Neutrophil (primary cell): ENCODE results near the gene ATG12.
A peak's percentile ranks its signal among the peaks of the same experiment; 100 is the strongest.
"Not testable (repeated sequence)": the region's sequence is repeated elsewhere in the genome, so short reads cannot be mapped to it uniquely, and the experiment has no call there.

ENCODE experiments used
- H3K27ac ChIP-seq: fragments of 200-600 bp; sonication (generic); 2 replicates; pipeline ENCODE4 v1.5.1; 2016; ENCODE audit warnings: mild to moderate bottlenecking, moderate library complexity
- H3K27me3 ChIP-seq: fragments of 200-600 bp; sonication (generic); 2 replicates; pipeline ENCODE4 v1.6.0; 2016; ENCODE audit warnings: mild to moderate bottlenecking
- H3K36me3 ChIP-seq: fragments of 200-600 bp; sonication (generic); 2 replicates; pipeline ENCODE4 v1.5.1; 2017
- H3K4me1 ChIP-seq, 2 experiments: fragments of 200-600 bp in 1 of 2; sonication (generic) in 1 of 2; 1 replicate in 1 of 2; 2 replicates in 1 of 2; pipeline versions ENCODE4 v1.5.1 to v1.6.1; 2013 to 2016; ENCODE audit warnings: low read depth in 1 of 2, low read length in 1 of 2, mild to moderate bottlenecking in 1 of 2, moderate library complexity in 1 of 2; ENCODE audit not compliant: control insufficient read depth in 1 of 2, insufficient read depth in 1 of 2
- H3K4me3 ChIP-seq, 2 experiments: fragments of 200-600 bp in 1 of 2; sonication (generic) in 1 of 2; 1 replicate in 1 of 2; 2 replicates in 1 of 2; pipeline ENCODE4 v1.5.1; 2013 to 2016; ENCODE audit warnings: low read depth in 1 of 2, low read length in 1 of 2, mild to moderate bottlenecking in 1 of 2, moderate library complexity in 1 of 2
- H3K9me3 ChIP-seq: fragments of 200-600 bp; sonication (generic); 2 replicates; pipeline ENCODE4 v1.5.1; 2016
- CTCF ChIP-seq: fragments of 200-600 bp; sonication (generic); IDR thresholded peaks from 2 replicates; pipeline ENCODE4 v1.5.1; 2016; ENCODE audit warnings: antibody characterized with exemption

The ATG12 gene

GRCh38 chr5:115841382-115842088, at the start of gene ATG12, which contains the start of gene AP3S1:
ATG12 (minus strand) TSS chr5:115841565; CDS start chr5:115841552, 13 bp downstream.
AP3S1 (plus strand) TSS chr5:115841935; CDS start chr5:115842038, 103 bp downstream.
- peaks cover 62 to 69% of the 10 kb centered on the region in 2 experiments for H3K4me1 ChIP-seq

GRCh38 chr5:115888027-115888426, 46.7 kb upstream of the ATG12 start:
- Histone ChIP-seq H3K4me1 (peaks cover 4 to 17% of the 10 kb centered on the region in 2 experiments), H3K36me3 (peaks cover 15% of the 10 kb centered on the region), H3K27ac (no peak overlapping the region), H3K9me3 (no peaks in the 10 kb centered on the region), H3K27me3 (no peaks in the 10 kb centered on the region), H3K4me3 (no peak overlapping the region)
- TF ChIP-seq CTCF = no peak

More at GRCh38 chr5:115841382-115842088, at the start of gene ATG12, which contains the start of gene AP3S1:
- H3K4me3 ChIP-seq = peak within 1 kb of the TSS; percentile 96 to 99
- H3K27me3 ChIP-seq = no peaks in the 10 kb centered on the region
- TF ChIP-seq CTCF = no peak
- H3K36me3 ChIP-seq = peaks cover 17% of the 10 kb centered on the region
- peak within 1 kb of the TSS; percentile 98 for H3K27ac ChIP-seq
- no peaks in the 10 kb centered on the region for H3K9me3 ChIP-seq

GRCh38 chr5:115885208-115885607, 43.8 kb upstream of the ATG12 start:
- not testable (repeated sequence) for H3K27me3 ChIP-seq, H3K9me3 ChIP-seq, H3K27ac ChIP-seq, H3K4me3 ChIP-seq
- peaks cover 23% of the 10 kb centered on the region for H3K36me3 ChIP-seq
- H3K4me1 ChIP-seq = peaks cover 5 to 12% of the 10 kb centered on the region in 2 experiments

GRCh38 chr5:115884704-115885103, 43.3 kb upstream of the ATG12 start:
- TF ChIP-seq CTCF = no peak
- no peaks in the 10 kb centered on the region for H3K27me3 ChIP-seq
- H3K27ac ChIP-seq = no peak overlapping the region
- H3K36me3 ChIP-seq = peaks cover 23% of the 10 kb centered on the region
- no peak overlapping the region for H3K4me3 ChIP-seq
- H3K4me1 ChIP-seq = peaks cover 5 to 12% of the 10 kb centered on the region in 2 experiments
- no peaks in the 10 kb centered on the region for H3K9me3 ChIP-seq

GRCh38 chr5:115882434-115882833, 41.1 kb upstream of the ATG12 start:
- H3K27ac ChIP-seq, H3K9me3 ChIP-seq, H3K27me3 ChIP-seq, H3K4me3 ChIP-seq: not testable (repeated sequence)
- Histone ChIP-seq H3K36me3 (peaks cover 23% of the 10 kb centered on the region), H3K4me1 (peaks cover 5 to 12% of the 10 kb centered on the region in 2 experiments)

GRCh38 chr5:115877342-115877741, 36.0 kb upstream of the ATG12 start:
- not testable (repeated sequence) for H3K4me3 ChIP-seq, H3K27me3 ChIP-seq, H3K9me3 ChIP-seq, H3K27ac ChIP-seq, H3K36me3 ChIP-seq
- H3K4me1 ChIP-seq = peaks cover 26 to 37% of the 10 kb centered on the region in 2 experiments

GRCh38 chr5:115875447-115875846, 34.1 kb upstream of the ATG12 start:
- H3K4me3 ChIP-seq = no peak overlapping the region
- H3K36me3 ChIP-seq = peaks cover 20% of the 10 kb centered on the region
- H3K4me1 ChIP-seq = peaks cover 22 to 26% of the 10 kb centered on the region in 2 experiments
- no peaks in the 10 kb centered on the region for H3K9me3 ChIP-seq
- no peak for TF ChIP-seq CTCF
- H3K27me3 ChIP-seq = no peaks in the 10 kb centered on the region
- no peak overlapping the region for H3K27ac ChIP-seq
